Measurements from ENCODE around the gene CSF2. TPM values are rescaled to one million over a fixed set of nuclear protein-coding genes. Genes with fewer than 3 reads are reported as not detected.

Gene CSF2
- total RNA-seq, 1 experiment from 2014 or later, result 0.80 TPM

- Mint-ChIP-seq H3K9me3 (ENCODE audit: low read depth, unreplicated experiment) (no peaks in the 10 kb centered on the region), H3K36me3 (ENCODE audit: insufficient read depth, unreplicated experiment) (no peaks in the 10 kb centered on the region), H3K27me3 (ENCODE audit: unreplicated experiment) (no peaks in the 10 kb centered on the region), H3K4me1 (ENCODE audit: low read depth, unreplicated experiment) (peaks cover 16% of the 10 kb centered on the region), H3K4me3 (ENCODE audit: low read depth, unreplicated experiment) (no peak overlapping the region), H3K27ac (ENCODE audit: unreplicated experiment) (no peak overlapping the region)
- no peak for TF ChIP-seq CTCF (IDR thresholded peaks at IDR 0.05; ENCODE audit: unreplicated experiment)
- DNase-seq, result no peak
- no TSS peak for BruUV-seq (replicated peaks)
- intact Hi-C loops (cut with micrococcal nuclease; ENCODE audit: unreplicated experiment), result no loop called here
- CTCF ChIA-PET, result interaction anchor here (1.5 kb wide), 1 partner anchor 13 kb away, joined by 3 read pairs; no protein-coding TSS in a partner anchor
These were observed 7.9 kb downstream of the CSF2 start for GRCh38 chr5:132081458-132081857.

- BruUV-seq (replicated peaks), result no TSS peak
- CTCF ChIA-PET, result no interaction called here
- H3K4me3 Mint-ChIP-seq (ENCODE audit: low read depth, unreplicated experiment), result no peak overlapping the region
- no peak for DNase-seq
- no peak overlapping the region for H3K27ac Mint-ChIP-seq (ENCODE audit: unreplicated experiment)
- H3K9me3 Mint-ChIP-seq (ENCODE audit: low read depth, unreplicated experiment), result no peaks in the 10 kb centered on the region
- TF ChIP-seq CTCF (IDR thresholded peaks at IDR 0.05; ENCODE audit: unreplicated experiment), result no peak
- H3K36me3 Mint-ChIP-seq (ENCODE audit: insufficient read depth, unreplicated experiment), result no peaks in the 10 kb centered on the region
- no peaks in the 10 kb centered on the region for H3K27me3 Mint-ChIP-seq (ENCODE audit: unreplicated experiment)
- intact Hi-C loops (cut with micrococcal nuclease; ENCODE audit: unreplicated experiment), result no loop called here
- H3K4me1 Mint-ChIP-seq (ENCODE audit: low read depth, unreplicated experiment), result peaks cover 26% of the 10 kb centered on the region
These were observed 8.9 kb downstream of the CSF2 start for GRCh38 chr5:132082329-132083023.

GRCh38 chr5:132083071-132083678 lies 9.6 kb downstream of the CSF2 start:
- CTCF ChIA-PET, result no interaction called here
- Mint-ChIP-seq H3K27ac (ENCODE audit: unreplicated experiment) (no peak overlapping the region), H3K4me1 (ENCODE audit: low read depth, unreplicated experiment) (peaks cover 26% of the 10 kb centered on the region), H3K4me3 (ENCODE audit: low read depth, unreplicated experiment) (no peak overlapping the region), H3K27me3 (ENCODE audit: unreplicated experiment) (no peaks in the 10 kb centered on the region), H3K36me3 (ENCODE audit: insufficient read depth, unreplicated experiment) (no peaks in the 10 kb centered on the region), H3K9me3 (ENCODE audit: low read depth, unreplicated experiment) (no peaks in the 10 kb centered on the region)
- DNase-seq, result no peak
- no TSS peak for BruUV-seq (replicated peaks)
- no peak for TF ChIP-seq CTCF (IDR thresholded peaks at IDR 0.05; ENCODE audit: unreplicated experiment)
- intact Hi-C loops (cut with micrococcal nuclease; ENCODE audit: unreplicated experiment), result no loop called here

- BruUV-seq (replicated peaks), result no TSS peak
- H3K9me3 Mint-ChIP-seq (ENCODE audit: low read depth, unreplicated experiment), result no peaks in the 10 kb centered on the region
- no peaks in the 10 kb centered on the region for H3K36me3 Mint-ChIP-seq (ENCODE audit: insufficient read depth, unreplicated experiment)
- DNase-seq, result no peak
- intact Hi-C loops (cut with micrococcal nuclease; ENCODE audit: unreplicated experiment), result no loop called here
- H3K4me3 Mint-ChIP-seq (ENCODE audit: low read depth, unreplicated experiment), result no peak overlapping the region
- no peak for TF ChIP-seq CTCF (IDR thresholded peaks at IDR 0.05; ENCODE audit: unreplicated experiment)
- no peak overlapping the region for H3K27ac Mint-ChIP-seq (ENCODE audit: unreplicated experiment)
- H3K27me3 Mint-ChIP-seq (ENCODE audit: unreplicated experiment), result no peaks in the 10 kb centered on the region
- CTCF ChIA-PET, result interaction anchor here (1.0 to 1.3 kb wide), 2 partner anchors 16 to 23 kb away, joined by 3 to 4 read pairs; no protein-coding TSS in a partner anchor
- H3K4me1 Mint-ChIP-seq (ENCODE audit: low read depth, unreplicated experiment), result peaks cover 37% of the 10 kb centered on the region
These were observed 12.1 kb downstream of the CSF2 start for GRCh38 chr5:132085686-132086085.
